Adrenal gland (tissue), 12 donors: ENCODE data around the gene RIF1. TPM values are rescaled to one million over a fixed set of nuclear protein-coding genes. Genes with fewer than 3 reads are reported as not detected.

Source experiments
- DNase-seq, 7 donors: peaks; one replicate each; pipeline ENCODE4 v3.0.0-alpha.2; 2019 to 2020
- H3K27ac ChIP-seq, 5 donors: fragments of 200-600 bp; sonication (generic) in 4 of 5; 1 replicate in 3 of 5; 2 replicates in 2 of 5; pipeline versions ENCODE4 v1.5.1 to v1.8.0; 2016 to 2020; ENCODE audit warnings: mild to moderate bottlenecking in 1 of 5
- H3K27me3 ChIP-seq: fragments of 200-600 bp; 2 replicates; pipeline ENCODE4 v1.8.0; 2021
- H3K36me3 ChIP-seq, 2 donors: fragments of 200-600 bp; replicated peaks in 1 of 2; 1 replicate in 1 of 2; 2 replicates in 1 of 2; pipeline versions ENCODE4 v1.5.1 to v1.8.0; 2018 to 2022
- H3K4me1 ChIP-seq, 2 donors: fragments of 200-600 bp; replicated peaks in 1 of 2; 1 replicate in 1 of 2; 2 replicates in 1 of 2; pipeline versions ENCODE4 v1.5.1 to v1.8.0; 2018 to 2021
- H3K4me3 ChIP-seq, 4 donors: fragments of 200-600 bp; sonication (generic) in 3 of 4; one replicate each; pipeline ENCODE4 v1.5.1; 2016 to 2018
- H3K9me3 ChIP-seq, 3 donors: fragments of 200-600 bp; sonication (generic) in 1 of 3; replicated peaks in 1 of 3; 1 replicate in 2 of 3; 2 replicates in 1 of 3; pipeline versions ENCODE4 v1.5.1 to v1.8.0; 2016 to 2021
- CTCF ChIP-seq, 6 experiments: fragments of 450-650 bp in 4 of 6; fragments of 200-600 bp in 2 of 6; sonication (generic) in 1 of 6; IDR thresholded peaks; 1 replicate in 5 of 6; 2 replicates in 1 of 6; pipeline versions ENCODE4 v1.5.1 to v1.8.0; 2016 to 2021; ENCODE audit warnings: antibody characterized with exemption in 6 of 6, mild to moderate bottlenecking in 2 of 6, moderate library complexity in 1 of 6
- POLR2A ChIP-seq, 2 donors: fragments of 450-650 bp; IDR thresholded peaks; one replicate each; pipeline ENCODE4 v1.6.1; 2017; ENCODE audit warnings: antibody characterized with exemption in 2 of 2, mild to moderate bottlenecking in 2 of 2, moderate library complexity in 1 of 2
- WGBS, 4 donors: extraction: QIAGEN DNeasy Blood & Tissue Kit in 2 of 4; methylation state at CpG; one replicate each; pipeline versions ENCODE4 v1.1.5 to v1.1.7; 2013 to 2017; 5-methylcytosine and 5-hydroxymethylcytosine counted together
- intact Hi-C, 2 donors: fragments of 100-400 bp; cut with DNase I; formaldehyde crosslinking; loops; one replicate each; pipeline versions ENCODE4 v1.14.1 to v1.15.0; 2022 to 2023
- polyA plus RNA-seq, 3 donors: library from polyadenylated mRNA; stranded (reverse); fragments of 200-250 nt in 2 of 3; fragments of 350-450 nt in 1 of 3; fragmentation: Illumina TruSeq in 1 of 3; extraction: RNeasy Lipid Tissue Mini Kit (QIAGEN cat#74804) in 1 of 3; gene quantifications; one replicate each; pipeline ENCODE4 v1.2.3, GENCODE V29; 2013 to 2014
- total RNA-seq, 9 donors: library from RNA; depleted of rRNA in 4 of 9; stranded (reverse); fragments of >200 nt in 4 of 9; fragments of 120-200 nt in 1 of 9; fragmentation: NEBNext Ultra II Directional in 1 of 9; extraction: Animal tissue kit (Norgen Biotek cat#: 25700) in 1 of 9; gene quantifications; one replicate each; pipeline versions ENCODE4 v1.1.0 to v1.2.4, GENCODE V29; 2013 to 2023
- donor health status: healthy with polysubstance abuse.
- donor health status: Bipolar disorder and iron deficiency.
- donor health status: DM: yes; HTN: yes; CAD: no.
- donor health status: DM: no; HTN: no; CAD: no.
- donor health status: DM: no; HTN: no; CAD: no.
- donor health status: DM: yes; HTN: yes; CAD: no.

The RIF1 gene
- total and polyA plus RNA-seq, 12 donors, result 4.0 to 50.8 (median 27.6) TPM

GRCh38 chr2:151395509-151396374 is 14.0 kb upstream of the RIF1 start:
- DNase-seq, result no peak
- no peaks in the 10 kb centered on the region for H3K4me1 ChIP-seq
- no peaks in the 10 kb centered on the region for H3K36me3 ChIP-seq
- H3K9me3 ChIP-seq, result no peaks in the 10 kb centered on the region
- WGBS, 4 donors, result 81 to 88% (median 86%) methylated on average over 3 to 4 of the region's 4 CpGs
- no peaks in the 10 kb centered on the region for H3K27me3 ChIP-seq
- intact Hi-C loops, result no loop called here
- no peak for TF ChIP-seq CTCF (IDR thresholded peaks at IDR 0.05)
- H3K4me3 ChIP-seq, result no peak overlapping the region
- H3K27ac ChIP-seq, result no peak overlapping the region

GRCh38 chr2:151399981-151400380 is 9.7 kb upstream of the RIF1 start:
- Histone ChIP-seq H3K4me3 (no peak overlapping the region), H3K9me3 (no peaks in the 10 kb centered on the region), H3K27me3 (no peaks in the 10 kb centered on the region), H3K27ac (no peak overlapping the region), H3K36me3 (no peaks in the 10 kb centered on the region), H3K4me1 (no peaks in the 10 kb centered on the region)
- DNase-seq, result no peak
- 81 to 100% (median 95%) methylated on average over 1 of the region's 1 CpG for WGBS, 4 donors
- intact Hi-C loops, result loop anchor here in 1 of 2 donors (10.0 kb wide), 1 partner anchor 105 kb away; no protein-coding TSS in a partner anchor
- no peak for TF ChIP-seq CTCF (IDR thresholded peaks at IDR 0.05)
- TF ChIP-seq POLR2A (IDR thresholded peaks at IDR 0.05), result no peak

- DNase-seq, result no peak
- Histone ChIP-seq H3K36me3 (no peaks in the 10 kb centered on the region), H3K27ac (no peak overlapping the region), H3K27me3 (no peaks in the 10 kb centered on the region), H3K4me1 (no peaks in the 10 kb centered on the region), H3K4me3 (no peak overlapping the region), H3K9me3 (no peaks in the 10 kb centered on the region)
- TF ChIP-seq POLR2A (IDR thresholded peaks at IDR 0.05), result no peak
- TF ChIP-seq CTCF (IDR thresholded peaks at IDR 0.05), result no peak
- 92 to 95% (median 93%) methylated on average over 5 of the region's 5 CpGs for WGBS, 4 donors
- intact Hi-C loops, result loop anchor here in 1 of 2 donors (10.0 kb wide), 1 partner anchor 106 kb away; no protein-coding TSS in a partner anchor
These were observed 8.6 kb upstream of the RIF1 start for GRCh38 chr2:151401149-151401548.

- WGBS, 4 donors, result 76 to 77% (median 76%) methylated on average over 4 of the region's 4 CpGs
- Histone ChIP-seq H3K27me3 (no peaks in the 10 kb centered on the region), H3K4me1 (no peaks in the 10 kb centered on the region), H3K27ac (no peak overlapping the region), H3K9me3 (no peaks in the 10 kb centered on the region), H3K4me3 (no peak overlapping the region), H3K36me3 (no peaks in the 10 kb centered on the region)
- intact Hi-C loops, result loop anchor here in 1 of 2 donors (10.0 kb wide), 1 partner anchor 109 kb away; no protein-coding TSS in a partner anchor
- TF ChIP-seq CTCF (IDR thresholded peaks at IDR 0.05) (no peak), POLR2A (IDR thresholded peaks at IDR 0.05) (no peak)
- no peak for DNase-seq
These were observed 5.8 kb upstream of the RIF1 start for GRCh38 chr2:151403914-151404313.
